ENCODE data around the gene UQCC5.

DNA sequence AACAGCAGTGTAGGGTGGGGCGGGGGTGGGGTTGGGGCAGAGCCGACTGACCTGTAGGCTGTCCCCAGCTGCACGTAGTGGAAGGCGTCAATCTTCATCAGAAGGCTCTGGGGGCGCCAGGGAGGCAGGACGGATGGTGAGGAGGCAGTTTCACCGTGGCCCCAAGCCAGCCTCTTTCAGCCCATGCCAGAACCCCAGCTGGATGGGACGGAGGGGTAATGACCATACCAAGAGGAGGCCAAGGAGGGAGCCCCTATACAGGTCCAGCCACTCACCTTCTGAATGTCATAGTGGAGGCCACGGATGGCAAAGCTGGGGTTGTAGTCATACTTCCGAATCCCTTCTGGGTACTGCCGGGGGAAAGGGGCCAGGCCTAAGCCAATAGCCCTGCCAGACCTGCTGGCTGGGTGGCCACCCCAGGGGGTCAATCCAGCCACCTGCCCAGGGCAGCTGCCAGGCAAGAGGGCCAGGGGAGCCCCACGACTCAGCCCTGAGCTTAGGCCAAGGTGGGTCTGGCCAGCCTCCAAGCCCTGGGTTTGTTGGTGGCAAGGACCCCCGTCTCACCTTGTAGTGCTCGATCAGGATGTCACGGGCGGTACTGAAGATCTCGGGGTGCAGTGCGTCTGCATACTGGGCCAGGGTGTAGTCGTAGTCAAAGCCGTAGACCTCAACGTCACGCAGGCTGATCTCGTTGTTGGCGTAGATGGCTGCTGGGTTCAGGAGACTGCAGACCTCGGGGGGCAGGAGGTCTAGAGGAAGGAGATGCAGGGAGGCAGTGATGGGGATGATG, 7.6 kb upstream of the UQCC5 start:
- TF ChIP-seq EP300 (conservative IDR thresholded peaks at IDR 0.05; ENCODE audit: poor library complexity, severe bottlenecking): no peak
- TF ChIP-seq, protein P1, sequence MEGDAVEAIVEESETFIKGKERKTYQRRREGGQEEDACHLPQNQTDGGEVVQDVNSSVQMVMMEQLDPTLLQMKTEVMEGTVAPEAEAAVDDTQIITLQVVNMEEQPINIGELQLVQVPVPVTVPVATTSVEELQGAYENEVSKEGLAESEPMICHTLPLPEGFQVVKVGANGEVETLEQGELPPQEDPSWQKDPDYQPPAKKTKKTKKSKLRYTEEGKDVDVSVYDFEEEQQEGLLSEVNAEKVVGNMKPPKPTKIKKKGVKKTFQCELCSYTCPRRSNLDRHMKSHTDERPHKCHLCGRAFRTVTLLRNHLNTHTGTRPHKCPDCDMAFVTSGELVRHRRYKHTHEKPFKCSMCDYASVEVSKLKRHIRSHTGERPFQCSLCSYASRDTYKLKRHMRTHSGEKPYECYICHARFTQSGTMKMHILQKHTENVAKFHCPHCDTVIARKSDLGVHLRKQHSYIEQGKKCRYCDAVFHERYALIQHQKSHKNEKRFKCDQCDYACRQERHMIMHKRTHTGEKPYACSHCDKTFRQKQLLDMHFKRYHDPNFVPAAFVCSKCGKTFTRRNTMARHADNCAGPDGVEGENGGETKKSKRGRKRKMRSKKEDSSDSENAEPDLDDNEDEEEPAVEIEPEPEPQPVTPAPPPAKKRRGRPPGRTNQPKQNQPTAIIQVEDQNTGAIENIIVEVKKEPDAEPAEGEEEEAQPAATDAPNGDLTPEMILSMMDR (IDR thresholded peaks at IDR 0.05; ENCODE audit: poor library complexity, severe bottlenecking): no peak
- no peak for TF ChIP-seq POLR2AphosphoS5 (IDR thresholded peaks at IDR 0.05)
- no peak for TF ChIP-seq TAF1 (IDR thresholded peaks at IDR 0.05; ENCODE audit: low read depth)
